ENCODE data around the gene HENMT1. TPM values are rescaled to one million over a fixed set of nuclear protein-coding genes. Genes with fewer than 3 reads are reported as not detected.

The HENMT1 gene
- total and polyA plus RNA-seq, 9 of the 15 experiments (the other 6 are each of a cell fraction or from before 2014, with no cell fraction given): not detected

DNA sequence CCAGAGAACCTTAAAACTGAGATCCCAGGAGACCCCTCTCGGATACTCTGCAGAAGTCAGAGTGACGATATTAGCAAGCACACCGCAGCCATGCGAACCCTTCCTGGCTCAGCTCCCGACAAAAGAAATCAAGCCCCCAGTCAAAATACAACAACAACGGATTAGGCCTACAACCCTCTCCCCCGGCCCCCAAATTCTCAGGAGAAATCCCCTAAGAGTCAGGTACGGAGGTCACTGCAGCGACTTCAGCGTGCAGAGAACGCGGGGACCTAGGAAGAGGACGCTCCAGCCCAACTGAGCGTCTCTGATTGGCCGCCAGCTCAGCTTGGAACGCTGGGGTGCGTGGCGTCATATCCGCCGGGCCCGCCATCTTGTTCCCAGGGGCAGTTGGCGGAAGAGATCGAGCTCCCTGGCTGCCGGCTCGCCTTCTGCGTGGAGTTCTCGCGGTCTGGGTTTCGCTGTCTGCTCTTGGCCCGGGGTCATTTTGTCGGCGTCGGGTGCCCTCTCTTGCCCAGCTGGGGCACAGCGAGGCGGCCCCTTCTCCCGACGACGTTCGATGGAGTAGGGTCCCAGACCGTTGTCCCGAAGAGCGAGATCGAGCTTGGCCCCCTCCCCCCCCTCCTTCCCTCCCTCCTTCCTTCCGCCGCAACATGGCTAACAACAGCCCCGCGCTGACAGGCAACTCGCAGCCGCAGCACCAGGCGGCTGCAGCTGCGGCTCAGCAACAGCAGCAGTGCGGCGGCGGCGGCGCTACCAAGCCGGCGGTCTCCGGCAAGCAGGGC lies 31.2 kb upstream of the HENMT1 start, which contains the start of gene PRPF38B (continued):
- no peak for TF ChIP-seq E4F1 (CRISPR knock-in tag; IDR thresholded peaks at IDR 0.05; ENCODE audit: borderline replicate concordance)
- TF ChIP-seq ZNF695 (CRISPR knock-in tag; IDR thresholded peaks at IDR 0.05): no peak
- TF ChIP-seq ESRRB (CRISPR knock-in tag; IDR thresholded peaks at IDR 0.05; ENCODE audit: borderline replicate concordance): no peak
- TF ChIP-seq, protein P1, sequence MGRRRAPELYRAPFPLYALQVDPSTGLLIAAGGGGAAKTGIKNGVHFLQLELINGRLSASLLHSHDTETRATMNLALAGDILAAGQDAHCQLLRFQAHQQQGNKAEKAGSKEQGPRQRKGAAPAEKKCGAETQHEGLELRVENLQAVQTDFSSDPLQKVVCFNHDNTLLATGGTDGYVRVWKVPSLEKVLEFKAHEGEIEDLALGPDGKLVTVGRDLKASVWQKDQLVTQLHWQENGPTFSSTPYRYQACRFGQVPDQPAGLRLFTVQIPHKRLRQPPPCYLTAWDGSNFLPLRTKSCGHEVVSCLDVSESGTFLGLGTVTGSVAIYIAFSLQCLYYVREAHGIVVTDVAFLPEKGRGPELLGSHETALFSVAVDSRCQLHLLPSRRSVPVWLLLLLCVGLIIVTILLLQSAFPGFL (CRISPR knock-in tag; IDR thresholded peaks at IDR 0.05): no peak
- TF ChIP-seq RBM39 (optimal IDR thresholded peaks at IDR 0.05; ENCODE audit: low read depth, low read length): no peak
- TF ChIP-seq, protein P2, sequence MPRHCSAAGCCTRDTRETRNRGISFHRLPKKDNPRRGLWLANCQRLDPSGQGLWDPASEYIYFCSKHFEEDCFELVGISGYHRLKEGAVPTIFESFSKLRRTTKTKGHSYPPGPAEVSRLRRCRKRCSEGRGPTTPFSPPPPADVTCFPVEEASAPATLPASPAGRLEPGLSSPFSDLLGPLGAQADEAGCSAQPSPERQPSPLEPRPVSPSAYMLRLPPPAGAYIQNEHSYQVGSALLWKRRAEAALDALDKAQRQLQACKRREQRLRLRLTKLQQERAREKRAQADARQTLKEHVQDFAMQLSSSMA (CRISPR knock-in tag; IDR thresholded peaks at IDR 0.05): no peak
- no peak for TF ChIP-seq ZBTB8A (IDR thresholded peaks at IDR 0.05; ENCODE audit: partially characterized antibody)
- TF ChIP-seq SMARCC2 (IDR thresholded peaks at IDR 0.05; ENCODE audit: low read depth): no peak
- TF ChIP-seq ELK3 (CRISPR knock-in tag; IDR thresholded peaks at IDR 0.05): no peak
- peak; percentile 64 to 88 for TF ChIP-seq MNT (conservative IDR thresholded peaks at IDR 0.05)
- TF ChIP-seq ZNF12 (CRISPR knock-in tag; IDR thresholded peaks at IDR 0.05): 0 out of 2 replicates have a peak, but pooled peaks have one; percentile 37
- peak; percentile 97 for TF ChIP-seq KDM5B (IDR thresholded peaks at IDR 0.05; ENCODE audit: insufficient replicate concordance, low read depth, low read length)
- TF ChIP-seq NFRKB (IDR thresholded peaks at IDR 0.05; ENCODE audit: low read depth): peak; percentile 98
- no peak for TF ChIP-seq ZNF398 (CRISPR knock-in tag; IDR thresholded peaks at IDR 0.05)
- no peak for TF ChIP-seq ZNF274 (IDR thresholded peaks at IDR 0.05; ENCODE audit: borderline replicate concordance, low read depth, low read length)
- no peak for TF ChIP-seq IRF2 (CRISPR knock-in tag; IDR thresholded peaks at IDR 0.05)
